CD4-positive, alpha-beta T cell (primary cell): ENCODE results near the gene GGA2. TPM values are rescaled to one million over a fixed set of nuclear protein-coding genes. Genes with fewer than 3 reads are reported as not detected.

Experiments
- ATAC-seq: fragments of 200-7000 bp; cut with Tn5 transposase; one replicate; pipeline ENCODE4 v1.10.0; 2022; ENCODE audit warnings: mild to moderate bottlenecking; ENCODE audit not compliant: poor library complexity
- CTCF ChIA-PET: fragments of 350-600 bp; sonication (Branson Sonifier 250); formaldehyde crosslinking; loops from one replicate; lab custom pipeline; 2021; ENCODE audit warnings: antibody characterized with exemption, inconsistent platforms; lab: Charles Lee
- POLR2A ChIA-PET: fragments of 350-600 bp; sonication (Branson Sonifier 250); formaldehyde crosslinking; loops from one replicate; lab custom pipeline; 2021; ENCODE audit warnings: antibody characterized with exemption, inconsistent platforms; lab: Charles Lee
- DNase-seq, 14 experiments: peaks; one replicate each; pipeline ENCODE4 v3.0.0-alpha.2; 2013 to 2020; ENCODE audit warnings: mixed read lengths in 2 of 14
- H3K27ac ChIP-seq, 2 donors: one replicate each; pipeline versions ENCODE4 v1.5.1 to v1.7.0; 2013; ENCODE audit warnings: low read length in 2 of 2, low read depth in 1 of 2, mild to moderate bottlenecking in 1 of 2
- H3K27me3 ChIP-seq, 2 experiments: 1 replicate in 1 of 2; 2 replicates in 1 of 2; pipeline versions ENCODE4 v1.6.1 to v1.7.0; 2013; ENCODE audit warnings: low read length in 2 of 2, control low read depth in 1 of 2, mild to moderate bottlenecking in 1 of 2, moderate library complexity in 1 of 2; ENCODE audit not compliant: insufficient read depth in 2 of 2, control insufficient read depth in 1 of 2
- H3K36me3 ChIP-seq: one replicate; pipeline ENCODE4 v1.6.1; 2013; ENCODE audit warnings: low read length, control low read depth; ENCODE audit not compliant: insufficient read depth
- H3K4me1 ChIP-seq: one replicate; pipeline ENCODE4 v1.6.1; 2013; ENCODE audit warnings: low read length, control low read depth; ENCODE audit not compliant: insufficient read depth
- H3K4me3 ChIP-seq: one replicate; pipeline ENCODE4 v1.5.1; 2013; ENCODE audit warnings: mild to moderate bottlenecking, low read length, moderate library complexity
- H3K9me3 ChIP-seq, 2 experiments: 1 replicate in 1 of 2; 2 replicates in 1 of 2; pipeline versions ENCODE4 v1.6.1 to v1.7.0; 2013; ENCODE audit warnings: low read length in 2 of 2, mild to moderate bottlenecking in 2 of 2, control low read depth in 1 of 2, moderate library complexity in 1 of 2; ENCODE audit not compliant: control insufficient read depth in 1 of 2, insufficient read depth in 1 of 2
- H3K27ac Mint-ChIP-seq: one replicate; pipeline ENCODE4 v1.8.0; 2020; ENCODE audit warnings: mixed read lengths
- H3K27me3 Mint-ChIP-seq: one replicate; pipeline ENCODE4 v1.8.0; 2021; ENCODE audit warnings: mixed read lengths
- H3K36me3 Mint-ChIP-seq: one replicate; pipeline ENCODE4 v1.8.0; 2021; ENCODE audit warnings: low read depth, mixed read lengths
- H3K4me1 Mint-ChIP-seq: one replicate; pipeline ENCODE4 v1.8.0; 2021; ENCODE audit warnings: low read depth, mixed read lengths
- H3K4me3 Mint-ChIP-seq: one replicate; pipeline ENCODE4 v1.8.0; 2020; ENCODE audit warnings: mild to moderate bottlenecking, mixed read lengths
- H3K9me3 Mint-ChIP-seq: one replicate; pipeline ENCODE4 v1.8.0; 2020; ENCODE audit warnings: mixed read lengths
- intact Hi-C, 2 experiments: fragments of 100-400 bp; cut with DNase I in 1 of 2; cut with micrococcal nuclease in 1 of 2; formaldehyde crosslinking; loops; one replicate each; pipeline versions ENCODE4 v1.15.1 to v1.9.0; 2023 to 2025; cut with DNase I, micrococcal nuclease
- total RNA-seq, 174 experiments: library from RNA in 2 of 174; stranded (reverse) in 2 of 174; gene quantifications; one replicate each; pipeline ENCODE4 v1.2.3 and lab custom pipeline; 2021 to 2026
- TF ChIP-seq, protein P1 (sequence below): fragments of 200-600 bp; IDR thresholded peaks from one replicate; pipeline ENCODE4 v1.8.0; 2022; ENCODE audit warnings: antibody characterized with exemption, mild to moderate bottlenecking

GGA2 gene
- total RNA-seq, 2 experiments from 2014 or later, result 96.5 to 96.9 TPM

DNA sequence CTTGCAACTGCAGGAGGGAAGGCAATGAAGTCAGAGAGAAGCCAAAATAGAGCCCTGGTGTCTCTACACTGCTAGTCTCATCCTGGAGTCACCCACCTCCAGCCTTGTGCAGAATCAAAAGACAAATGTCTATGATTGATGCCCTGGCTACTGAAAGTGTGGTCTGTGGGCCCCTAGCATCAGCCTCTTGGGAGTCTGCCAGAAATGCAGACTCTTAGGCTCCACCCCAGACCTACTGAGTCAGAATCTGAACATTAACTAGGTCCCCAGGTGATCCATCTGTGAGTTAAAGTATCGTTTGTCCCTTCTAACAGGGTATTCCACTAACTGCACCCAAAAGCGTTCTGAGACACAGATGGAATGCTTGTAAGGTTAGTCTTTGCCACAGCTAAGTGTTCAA lies 25.6 kb upstream of the GGA2 start:
- H3K4me3 Mint-ChIP-seq, result no peak overlapping the region
- H3K4me3 ChIP-seq, result no peak overlapping the region
- H3K27me3 Mint-ChIP-seq, result no peaks in the 10 kb centered on the region
- ChIA-PET POLR2A (no interaction called here), CTCF (no interaction called here)
- H3K4me1 ChIP-seq, result no peaks in the 10 kb centered on the region
- no peak overlapping the region for H3K27ac Mint-ChIP-seq
- no peaks in the 10 kb centered on the region for H3K27me3 ChIP-seq
- H3K27ac ChIP-seq, result no peak overlapping the region
- H3K9me3 Mint-ChIP-seq, result no peaks in the 10 kb centered on the region
- intact Hi-C loops, result no loop called here
- H3K4me1 Mint-ChIP-seq, result no peaks in the 10 kb centered on the region
- DNase-seq, result no peak
- no peaks in the 10 kb centered on the region for H3K9me3 ChIP-seq
- TF ChIP-seq, protein P1, sequence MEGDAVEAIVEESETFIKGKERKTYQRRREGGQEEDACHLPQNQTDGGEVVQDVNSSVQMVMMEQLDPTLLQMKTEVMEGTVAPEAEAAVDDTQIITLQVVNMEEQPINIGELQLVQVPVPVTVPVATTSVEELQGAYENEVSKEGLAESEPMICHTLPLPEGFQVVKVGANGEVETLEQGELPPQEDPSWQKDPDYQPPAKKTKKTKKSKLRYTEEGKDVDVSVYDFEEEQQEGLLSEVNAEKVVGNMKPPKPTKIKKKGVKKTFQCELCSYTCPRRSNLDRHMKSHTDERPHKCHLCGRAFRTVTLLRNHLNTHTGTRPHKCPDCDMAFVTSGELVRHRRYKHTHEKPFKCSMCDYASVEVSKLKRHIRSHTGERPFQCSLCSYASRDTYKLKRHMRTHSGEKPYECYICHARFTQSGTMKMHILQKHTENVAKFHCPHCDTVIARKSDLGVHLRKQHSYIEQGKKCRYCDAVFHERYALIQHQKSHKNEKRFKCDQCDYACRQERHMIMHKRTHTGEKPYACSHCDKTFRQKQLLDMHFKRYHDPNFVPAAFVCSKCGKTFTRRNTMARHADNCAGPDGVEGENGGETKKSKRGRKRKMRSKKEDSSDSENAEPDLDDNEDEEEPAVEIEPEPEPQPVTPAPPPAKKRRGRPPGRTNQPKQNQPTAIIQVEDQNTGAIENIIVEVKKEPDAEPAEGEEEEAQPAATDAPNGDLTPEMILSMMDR, result no peak
- peaks cover 75% of the 10 kb centered on the region for H3K36me3 Mint-ChIP-seq
- ATAC-seq, result no peak
- peaks cover 50% of the 10 kb centered on the region for H3K36me3 ChIP-seq

DNA sequence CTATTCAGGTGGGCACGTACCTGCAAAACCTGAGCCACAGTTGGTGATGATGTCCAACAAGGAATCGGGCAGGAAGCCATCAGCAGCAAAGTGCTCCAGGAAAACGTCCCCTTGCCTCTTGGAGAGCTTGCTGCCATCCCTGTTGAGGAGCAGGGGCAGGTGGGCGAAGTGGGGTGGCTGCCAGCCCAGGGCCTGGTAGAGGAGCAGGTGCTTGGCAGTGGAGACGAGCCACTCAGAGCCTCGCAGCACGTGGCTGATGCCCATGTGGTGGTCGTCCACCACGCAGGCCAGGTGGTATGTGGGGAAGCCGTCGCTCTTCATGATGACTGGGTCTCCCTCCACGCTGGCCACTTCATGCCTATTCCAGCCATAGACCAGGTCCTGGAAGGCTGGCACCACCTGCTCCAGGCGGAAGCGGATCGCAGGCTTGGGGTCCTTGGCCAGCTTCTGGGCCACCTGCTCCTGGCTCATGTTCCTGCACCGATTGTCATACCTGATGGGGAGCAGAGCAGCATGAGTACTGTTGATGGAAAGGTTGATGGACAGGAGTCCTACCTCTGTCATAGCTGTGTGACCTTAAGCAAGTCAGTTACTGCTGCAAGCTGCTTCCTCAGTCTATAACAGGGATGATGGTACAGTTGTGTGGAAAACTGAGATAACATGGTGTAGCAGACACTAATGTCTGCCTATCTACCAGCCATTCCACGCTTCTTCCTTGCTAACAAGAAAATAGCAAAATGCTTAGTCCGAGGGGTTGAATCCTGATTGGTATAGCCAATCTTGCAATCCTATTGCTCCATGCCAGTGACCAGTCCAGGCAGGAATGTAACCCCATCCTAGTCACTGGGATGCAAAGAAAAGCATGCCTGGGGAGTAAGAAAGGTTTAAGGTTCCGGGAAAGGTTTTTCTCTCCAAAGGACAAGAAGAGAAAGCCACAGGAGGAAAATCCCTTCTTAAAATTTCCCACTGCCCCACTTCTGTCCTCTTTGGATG lies 24.9 kb upstream of the GGA2 start:
- Histone ChIP-seq H3K27ac (no peak overlapping the region), H3K4me1 (no peaks in the 10 kb centered on the region), H3K9me3 (no peaks in the 10 kb centered on the region), H3K36me3 (peaks cover 48% of the 10 kb centered on the region), H3K4me3 (no peak overlapping the region), H3K27me3 (no peaks in the 10 kb centered on the region)
- ATAC-seq, result no peak
- ChIA-PET POLR2A (no interaction called here), CTCF (no interaction called here)
- Mint-ChIP-seq H3K27me3 (no peaks in the 10 kb centered on the region), H3K27ac (no peak overlapping the region), H3K9me3 (no peaks in the 10 kb centered on the region), H3K4me1 (no peaks in the 10 kb centered on the region), H3K4me3 (no peak overlapping the region), H3K36me3 (peaks cover 75% of the 10 kb centered on the region)
- intact Hi-C loops, result no loop called here
- no peak for DNase-seq
- TF ChIP-seq, protein P1, result no peak

DNA sequence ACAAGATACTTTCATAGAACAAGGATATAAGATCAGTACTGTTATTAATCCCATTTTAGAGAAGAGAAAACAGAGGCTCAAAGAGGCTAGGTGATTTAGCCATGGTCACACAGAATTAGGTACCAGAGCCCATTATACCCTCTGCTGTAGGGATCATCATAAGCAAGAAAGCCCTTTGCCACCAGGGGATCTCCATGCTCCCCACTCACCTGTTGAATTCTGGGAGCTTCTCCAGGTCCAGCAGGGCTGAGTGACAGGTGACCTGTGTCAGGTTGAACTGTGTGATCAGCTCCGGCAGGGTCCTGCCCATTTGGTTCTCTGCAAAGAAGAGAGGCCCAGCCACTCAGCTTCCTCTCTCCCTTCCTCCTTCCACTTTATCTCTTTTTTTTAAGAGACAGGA lies 22.2 kb upstream of the GGA2 start:
- CTCF ChIA-PET, result no interaction called here
- H3K36me3 ChIP-seq, result peaks cover 63% of the 10 kb centered on the region

More for the DNA sequence above, 22.2 kb upstream of the GGA2 start:
- H3K4me1 Mint-ChIP-seq, result no peaks in the 10 kb centered on the region
- no peaks in the 10 kb centered on the region for H3K9me3 Mint-ChIP-seq
- peaks cover 60% of the 10 kb centered on the region for H3K36me3 Mint-ChIP-seq
- no peaks in the 10 kb centered on the region for H3K27me3 ChIP-seq
- no peaks in the 10 kb centered on the region for H3K4me1 ChIP-seq
- ATAC-seq, result no peak
- H3K27me3 Mint-ChIP-seq, result no peaks in the 10 kb centered on the region
- TF ChIP-seq, protein P1, result no peak
- H3K27ac ChIP-seq, result no peak overlapping the region
- no peaks in the 10 kb centered on the region for H3K9me3 ChIP-seq
- DNase-seq, result no peak
- H3K4me3 Mint-ChIP-seq, result no peak overlapping the region
- intact Hi-C loops, result no loop called here
- POLR2A ChIA-PET, result no interaction called here
- no peak overlapping the region for H3K27ac Mint-ChIP-seq
- H3K4me3 ChIP-seq, result no peak overlapping the region
